Measurements from ENCODE around the gene HEXIM2. TPM values are rescaled to one million over a fixed set of nuclear protein-coding genes. Genes with fewer than 3 reads are reported as not detected.

HEXIM2 gene
- total RNA-seq, 1 experiment from 2014 or later = 16.3 TPM

DNA sequence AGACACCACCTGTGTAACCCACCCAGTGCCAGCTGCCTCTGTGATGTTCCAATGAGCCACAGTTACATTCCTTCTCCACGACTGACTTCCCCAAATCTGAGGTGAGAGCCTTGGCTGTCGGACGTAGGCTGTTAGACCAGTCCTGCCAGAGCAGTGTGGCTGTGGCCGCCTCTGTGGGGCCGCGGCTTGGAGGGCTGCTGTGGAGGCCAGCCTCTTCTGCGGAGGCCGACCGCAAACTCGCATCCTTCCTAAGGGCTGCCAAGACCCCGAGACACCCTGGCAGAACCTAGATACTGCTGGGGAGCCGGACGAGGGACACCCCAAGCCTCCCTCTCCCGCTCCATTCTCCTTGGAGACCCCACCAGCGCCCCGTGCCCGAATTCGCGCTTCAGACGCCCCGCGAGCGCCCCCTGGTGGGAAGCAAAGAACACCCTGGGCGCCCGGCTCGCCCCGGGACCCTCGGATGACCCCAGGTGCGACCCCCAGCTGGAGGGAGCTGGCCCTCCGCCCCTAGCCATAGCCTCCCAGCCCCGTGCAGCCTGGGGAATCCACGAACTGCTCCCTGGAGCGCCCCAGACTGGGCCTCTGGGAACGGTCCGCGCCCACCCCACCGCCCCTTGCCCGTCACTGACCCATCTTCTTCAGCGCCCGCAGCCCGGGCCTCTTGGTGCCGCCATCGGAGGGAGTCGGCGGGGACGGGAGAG is 29.9 kb upstream of the HEXIM2 start:
- Mint-ChIP-seq H3K4me3 (ENCODE audit: low read depth, unreplicated experiment) (peak overlapping the region; percentile 88), H3K9me3 (ENCODE audit: low read depth, unreplicated experiment) (no peaks in the 10 kb centered on the region), H3K27me3 (ENCODE audit: unreplicated experiment) (no peaks in the 10 kb centered on the region), H3K36me3 (ENCODE audit: insufficient read depth, unreplicated experiment) (peaks cover 58% of the 10 kb centered on the region), H3K27ac (ENCODE audit: unreplicated experiment) (peak overlapping the region; percentile 8), H3K4me1 (ENCODE audit: low read depth, unreplicated experiment) (peaks cover 55% of the 10 kb centered on the region)
- BruUV-seq (replicated peaks) = no TSS peak
- intact Hi-C loops (cut with micrococcal nuclease; ENCODE audit: unreplicated experiment) = loop anchor here (2.0 to 10.0 kb wide), 5 partner anchors 23 to 357 kb away; partner anchors contain the start of genes DCAKD and GFAP
- DNase-seq = peak; percentile 78
- CTCF ChIA-PET = no interaction called here
- TF ChIP-seq, protein P1, sequence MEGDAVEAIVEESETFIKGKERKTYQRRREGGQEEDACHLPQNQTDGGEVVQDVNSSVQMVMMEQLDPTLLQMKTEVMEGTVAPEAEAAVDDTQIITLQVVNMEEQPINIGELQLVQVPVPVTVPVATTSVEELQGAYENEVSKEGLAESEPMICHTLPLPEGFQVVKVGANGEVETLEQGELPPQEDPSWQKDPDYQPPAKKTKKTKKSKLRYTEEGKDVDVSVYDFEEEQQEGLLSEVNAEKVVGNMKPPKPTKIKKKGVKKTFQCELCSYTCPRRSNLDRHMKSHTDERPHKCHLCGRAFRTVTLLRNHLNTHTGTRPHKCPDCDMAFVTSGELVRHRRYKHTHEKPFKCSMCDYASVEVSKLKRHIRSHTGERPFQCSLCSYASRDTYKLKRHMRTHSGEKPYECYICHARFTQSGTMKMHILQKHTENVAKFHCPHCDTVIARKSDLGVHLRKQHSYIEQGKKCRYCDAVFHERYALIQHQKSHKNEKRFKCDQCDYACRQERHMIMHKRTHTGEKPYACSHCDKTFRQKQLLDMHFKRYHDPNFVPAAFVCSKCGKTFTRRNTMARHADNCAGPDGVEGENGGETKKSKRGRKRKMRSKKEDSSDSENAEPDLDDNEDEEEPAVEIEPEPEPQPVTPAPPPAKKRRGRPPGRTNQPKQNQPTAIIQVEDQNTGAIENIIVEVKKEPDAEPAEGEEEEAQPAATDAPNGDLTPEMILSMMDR (IDR thresholded peaks at IDR 0.05; ENCODE audit: unreplicated experiment) = peak; percentile 100

- no TSS peak for BruUV-seq (replicated peaks)
- Mint-ChIP-seq H3K27ac (ENCODE audit: unreplicated experiment) (peak within 1 kb of the TSS; percentile 31), H3K9me3 (ENCODE audit: low read depth, unreplicated experiment) (no peaks in the 10 kb centered on the region), H3K27me3 (ENCODE audit: unreplicated experiment) (no peaks in the 10 kb centered on the region), H3K4me3 (ENCODE audit: low read depth, unreplicated experiment) (peak within 1 kb of the TSS; percentile 88), H3K36me3 (ENCODE audit: insufficient read depth, unreplicated experiment) (peaks cover 62% of the 10 kb centered on the region), H3K4me1 (ENCODE audit: low read depth, unreplicated experiment) (peaks cover 55% of the 10 kb centered on the region)
- no peak for DNase-seq
- intact Hi-C loops (cut with micrococcal nuclease; ENCODE audit: unreplicated experiment) = loop anchor here (5.0 to 10.0 kb wide), 4 partner anchors 35 to 357 kb away; partner anchors contain the start of genes DCAKD and GFAP
- CTCF ChIA-PET = no interaction called here
- TF ChIP-seq, protein P1 (IDR thresholded peaks at IDR 0.05; ENCODE audit: unreplicated experiment) = no peak
Observed at GRCh38 chr17:45132320-45132571, 29.4 kb upstream of the HEXIM2 start, which contains the start of gene PLCD3. PLCD3 (minus strand) TSS chr17:45132515; CDS start chr17:45132410, 105 bp downstream.

- CTCF ChIA-PET = interaction anchor here (0.6 to 1.2 kb wide), 15 partner anchors 24 to 719 kb away, joined by 3 to 9 read pairs (median 5); no protein-coding TSS in a partner anchor
- Mint-ChIP-seq H3K36me3 (ENCODE audit: insufficient read depth, unreplicated experiment) (peaks cover 62% of the 10 kb centered on the region), H3K27ac (ENCODE audit: unreplicated experiment) (peak overlapping the region; percentile 31), H3K4me1 (ENCODE audit: low read depth, unreplicated experiment) (peaks cover 51% of the 10 kb centered on the region), H3K9me3 (ENCODE audit: low read depth, unreplicated experiment) (no peaks in the 10 kb centered on the region), H3K27me3 (ENCODE audit: unreplicated experiment) (no peaks in the 10 kb centered on the region), H3K4me3 (ENCODE audit: low read depth, unreplicated experiment) (peak overlapping the region; percentile 88)
- DNase-seq = peak; percentile 94
- no TSS peak for BruUV-seq (replicated peaks)
- intact Hi-C loops (cut with micrococcal nuclease; ENCODE audit: unreplicated experiment) = loop anchor here (5.0 to 10.0 kb wide), 4 partner anchors 36 to 358 kb away; partner anchors contain the start of genes DCAKD and GFAP
- TF ChIP-seq, protein P1 (IDR thresholded peaks at IDR 0.05; ENCODE audit: unreplicated experiment) = peak; percentile 93
Observed at GRCh38 chr17:45132572-45133463, 28.9 kb upstream of the HEXIM2 start.

GRCh38 chr17:45135192-45135977 is 26.3 kb upstream of the HEXIM2 start, which contains the start of gene ACBD4:
ACBD4 (plus strand) TSS chr17:45135687; CDS start chr17:45136145, 458 bp downstream.
- peak within 1 kb of the TSS; percentile 81 for H3K27ac Mint-ChIP-seq (ENCODE audit: unreplicated experiment)
- H3K4me1 Mint-ChIP-seq (ENCODE audit: low read depth, unreplicated experiment) = peaks cover 29% of the 10 kb centered on the region
- DNase-seq = peak; percentile 99
- no peaks in the 10 kb centered on the region for H3K9me3 Mint-ChIP-seq (ENCODE audit: low read depth, unreplicated experiment)
- no TSS peak for BruUV-seq (replicated peaks)
- TF ChIP-seq, protein P1 (IDR thresholded peaks at IDR 0.05; ENCODE audit: unreplicated experiment) = peak; percentile 100
- intact Hi-C loops (cut with micrococcal nuclease; ENCODE audit: unreplicated experiment) = loop anchor here (1.0 to 10.0 kb wide), 5 partner anchors 37 to 361 kb away; partner anchors contain the start of gene GFAP
- H3K27me3 Mint-ChIP-seq (ENCODE audit: unreplicated experiment) = no peaks in the 10 kb centered on the region
- CTCF ChIA-PET = interaction anchor here (0.5 to 3.6 kb wide), 51 partner anchors 8 to 805 kb away, joined by 3 to 197 read pairs (median 7); partner anchors contain the start of genes EFTUD2, GFAP, HEXIM1 and HEXIM2
- H3K36me3 Mint-ChIP-seq (ENCODE audit: insufficient read depth, unreplicated experiment) = peaks cover 60% of the 10 kb centered on the region
- H3K4me3 Mint-ChIP-seq (ENCODE audit: low read depth, unreplicated experiment) = peak within 1 kb of the TSS; percentile 90
